Peyer's patch (tissue), 4 donors: ENCODE measurements around the gene DNMT3A.

Source experiments
- CTCF ChIP-seq, 6 experiments: fragments of 450-650 bp in 4 of 6; fragments of 200-600 bp in 2 of 6; sonication (generic) in 1 of 6; IDR thresholded peaks; one replicate each; pipeline ENCODE4 v1.5.1; 2017 to 2019; ENCODE audit warnings: antibody characterized with exemption in 6 of 6, mild to moderate bottlenecking in 3 of 6, moderate library complexity in 1 of 6
- POLR2A ChIP-seq, 2 donors: fragments of 450-650 bp; IDR thresholded peaks; one replicate each; pipeline ENCODE4 v1.5.1; 2017; ENCODE audit warnings: antibody characterized with exemption in 2 of 2, mild to moderate bottlenecking in 2 of 2, moderate library complexity in 2 of 2

- no peak for TF ChIP-seq POLR2A (IDR thresholded peaks at IDR 0.05)
- TF ChIP-seq CTCF (IDR thresholded peaks at IDR 0.05), result no peak
Observed at GRCh38 chr2:25246001-25246400, 95.7 kb downstream of the DNMT3A start.
